ENCODE results near the gene OVCA2. TPM values are rescaled to one million over a fixed set of nuclear protein-coding genes. Genes with fewer than 3 reads are reported as not detected.

Gene OVCA2
- polyA plus RNA-seq, 1 experiment = 56.7 TPM

DNA sequence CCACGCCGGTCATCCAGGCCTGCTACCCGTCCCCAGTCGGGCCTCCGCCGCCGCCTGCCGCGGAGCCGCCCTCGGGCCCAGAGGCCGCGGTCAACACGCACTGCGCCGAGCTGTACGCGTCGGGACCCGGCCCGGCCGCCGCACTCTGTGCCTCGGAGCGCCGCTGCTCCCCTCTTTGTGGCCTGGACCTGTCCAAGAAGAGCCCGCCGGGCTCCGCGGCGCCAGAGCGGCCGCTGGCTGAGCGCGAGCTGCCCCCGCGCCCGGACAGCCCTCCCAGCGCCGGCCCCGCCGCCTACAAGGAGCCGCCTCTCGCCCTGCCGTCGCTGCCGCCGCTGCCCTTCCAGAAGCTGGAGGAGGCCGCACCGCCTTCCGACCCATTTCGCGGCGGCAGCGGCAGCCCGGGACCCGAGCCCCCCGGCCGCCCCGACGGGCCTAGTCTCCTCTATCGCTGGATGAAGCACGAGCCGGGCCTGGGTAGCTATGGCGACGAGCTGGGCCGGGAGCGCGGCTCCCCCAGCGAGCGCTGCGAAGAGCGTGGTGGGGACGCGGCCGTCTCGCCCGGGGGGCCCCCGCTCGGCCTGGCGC is 15.4 kb downstream of the OVCA2 start:
- Histone ChIP-seq H3K36me3 (ENCODE audit: control insufficient read depth, insufficient read depth, low read length) (peaks cover 34% of the 10 kb centered on the region), H3K4me3 (ENCODE audit: low read depth, low read length) (peak overlapping the region; percentile 79), H3K27me3 (ENCODE audit: control insufficient read depth, insufficient read depth, low read length) (no peaks in the 10 kb centered on the region)
- POLR2A ChIA-PET = interaction anchor here (0.6 kb wide), 1 partner anchor 154 kb away, joined by 3 read pairs; no protein-coding TSS in a partner anchor
- CTCF ChIA-PET = interaction anchor here (0.6 to 9.7 kb wide), 29 partner anchors 11 to 296 kb away, joined by 3 to 310 read pairs (median 5); no protein-coding TSS in a partner anchor
- TF ChIP-seq, protein P1, sequence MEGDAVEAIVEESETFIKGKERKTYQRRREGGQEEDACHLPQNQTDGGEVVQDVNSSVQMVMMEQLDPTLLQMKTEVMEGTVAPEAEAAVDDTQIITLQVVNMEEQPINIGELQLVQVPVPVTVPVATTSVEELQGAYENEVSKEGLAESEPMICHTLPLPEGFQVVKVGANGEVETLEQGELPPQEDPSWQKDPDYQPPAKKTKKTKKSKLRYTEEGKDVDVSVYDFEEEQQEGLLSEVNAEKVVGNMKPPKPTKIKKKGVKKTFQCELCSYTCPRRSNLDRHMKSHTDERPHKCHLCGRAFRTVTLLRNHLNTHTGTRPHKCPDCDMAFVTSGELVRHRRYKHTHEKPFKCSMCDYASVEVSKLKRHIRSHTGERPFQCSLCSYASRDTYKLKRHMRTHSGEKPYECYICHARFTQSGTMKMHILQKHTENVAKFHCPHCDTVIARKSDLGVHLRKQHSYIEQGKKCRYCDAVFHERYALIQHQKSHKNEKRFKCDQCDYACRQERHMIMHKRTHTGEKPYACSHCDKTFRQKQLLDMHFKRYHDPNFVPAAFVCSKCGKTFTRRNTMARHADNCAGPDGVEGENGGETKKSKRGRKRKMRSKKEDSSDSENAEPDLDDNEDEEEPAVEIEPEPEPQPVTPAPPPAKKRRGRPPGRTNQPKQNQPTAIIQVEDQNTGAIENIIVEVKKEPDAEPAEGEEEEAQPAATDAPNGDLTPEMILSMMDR (IDR thresholded peaks at IDR 0.05; ENCODE audit: insufficient read depth, low read depth, low read length) = no peak
- DNase-seq (ENCODE audit: low read depth) = no peak

DNA sequence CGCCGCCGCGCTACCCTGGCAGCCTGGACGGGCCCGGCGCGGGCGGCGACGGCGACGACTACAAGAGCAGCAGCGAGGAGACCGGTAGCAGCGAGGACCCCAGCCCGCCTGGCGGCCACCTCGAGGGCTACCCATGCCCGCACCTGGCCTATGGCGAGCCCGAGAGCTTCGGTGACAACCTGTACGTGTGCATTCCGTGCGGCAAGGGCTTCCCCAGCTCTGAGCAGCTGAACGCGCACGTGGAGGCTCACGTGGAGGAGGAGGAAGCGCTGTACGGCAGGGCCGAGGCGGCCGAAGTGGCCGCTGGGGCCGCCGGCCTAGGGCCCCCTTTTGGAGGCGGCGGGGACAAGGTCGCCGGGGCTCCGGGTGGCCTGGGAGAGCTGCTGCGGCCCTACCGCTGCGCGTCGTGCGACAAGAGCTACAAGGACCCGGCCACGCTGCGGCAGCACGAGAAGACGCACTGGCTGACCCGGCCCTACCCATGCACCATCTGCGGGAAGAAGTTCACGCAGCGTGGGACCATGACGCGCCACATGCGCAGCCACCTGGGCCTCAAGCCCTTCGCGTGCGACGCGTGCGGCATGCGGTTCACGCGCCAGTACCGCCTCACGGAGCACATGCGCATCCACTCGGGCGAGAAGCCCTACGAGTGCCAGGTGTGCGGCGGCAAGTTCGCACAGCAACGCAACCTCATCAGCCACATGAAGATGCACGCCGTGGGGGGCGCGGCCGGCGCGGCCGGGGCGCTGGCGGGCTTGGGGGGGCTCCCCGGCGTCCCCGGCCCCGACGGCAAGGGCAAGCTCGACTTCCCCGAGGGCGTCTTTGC is 16.2 kb downstream of the OVCA2 start:
- Histone ChIP-seq H3K4me3 (ENCODE audit: low read depth, low read length) (peak overlapping the region; percentile 79), H3K27me3 (ENCODE audit: control insufficient read depth, insufficient read depth, low read length) (no peaks in the 10 kb centered on the region), H3K36me3 (ENCODE audit: control insufficient read depth, insufficient read depth, low read length) (peaks cover 36% of the 10 kb centered on the region)
- DNase-seq (ENCODE audit: low read depth) = no peak
- ChIA-PET POLR2A (interaction anchor here (0.6 to 1.2 kb wide), 2 partner anchors 153 to 187 kb away, joined by 3 to 6 read pairs; no protein-coding TSS in a partner anchor), CTCF (interaction anchor here (0.6 to 9.7 kb wide), 26 partner anchors 10 to 232 kb away, joined by 3 to 310 read pairs (median 4); no protein-coding TSS in a partner anchor)
- TF ChIP-seq, protein P1 (IDR thresholded peaks at IDR 0.05; ENCODE audit: insufficient read depth, low read depth, low read length) = no peak

- peaks cover 40% of the 10 kb centered on the region for H3K36me3 ChIP-seq (ENCODE audit: control insufficient read depth, insufficient read depth, low read length)
- POLR2A ChIA-PET = interaction anchor here (0.6 to 1.2 kb wide), 2 partner anchors 144 to 186 kb away, joined by 3 to 6 read pairs; no protein-coding TSS in a partner anchor
- TF ChIP-seq, protein P1 (IDR thresholded peaks at IDR 0.05; ENCODE audit: insufficient read depth, low read depth, low read length) = peak; percentile 62
- CTCF ChIA-PET = interaction anchor here (0.7 to 9.7 kb wide), 20 partner anchors 9 to 226 kb away, joined by 3 to 310 read pairs (median 5); no protein-coding TSS in a partner anchor
- peak overlapping the region; percentile 79 for H3K4me3 ChIP-seq (ENCODE audit: low read depth, low read length)
- DNase-seq (ENCODE audit: low read depth) = no peak
- H3K27me3 ChIP-seq (ENCODE audit: control insufficient read depth, insufficient read depth, low read length) = no peaks in the 10 kb centered on the region
These were observed 17.0 kb downstream of the OVCA2 start for GRCh38 chr17:2058586-2059546.

- no peak for DNase-seq (ENCODE audit: low read depth)
- ChIA-PET CTCF (interaction anchor here (0.8 to 9.7 kb wide), 11 partner anchors 10 to 189 kb away, joined by 3 to 310 read pairs (median 4); no protein-coding TSS in a partner anchor), POLR2A (interaction anchor here (0.8 kb wide), 1 partner anchor 193 kb away, joined by 8 read pairs; no protein-coding TSS in a partner anchor)
- Histone ChIP-seq H3K4me3 (ENCODE audit: low read depth, low read length) (peak overlapping the region; percentile 79; the same call in 1 of the 2 replicates), H3K36me3 (ENCODE audit: control insufficient read depth, insufficient read depth, low read length) (peaks cover 44% of the 10 kb centered on the region), H3K27me3 (ENCODE audit: control insufficient read depth, insufficient read depth, low read length) (no peaks in the 10 kb centered on the region)
- TF ChIP-seq, protein P1 (IDR thresholded peaks at IDR 0.05; ENCODE audit: insufficient read depth, low read depth, low read length) = no peak
These were observed 17.9 kb downstream of the OVCA2 start for GRCh38 chr17:2059547-2060384.
